Measurements from ENCODE around the gene PRDM16. TPM values are rescaled to one million over a fixed set of nuclear protein-coding genes. Genes with fewer than 3 reads are reported as not detected.

Gene PRDM16
- total and polyA plus RNA-seq, 2 of the 13 experiments (the other 11 are each of a cell fraction or from before 2014, with no cell fraction given) = 0.15 to 0.81 TPM

- no peak for TF ChIP-seq ZNF576 (CRISPR knock-in tag; IDR thresholded peaks at IDR 0.05)
- peak; percentile 34; the same call in 1 of the 2 replicates for TF ChIP-seq ZBED4 (CRISPR knock-in tag; IDR thresholded peaks at IDR 0.05; ENCODE audit: borderline replicate concordance)
- no peak for TF ChIP-seq RERE (CRISPR knock-in tag; IDR thresholded peaks at IDR 0.05; ENCODE audit: low read depth)
- no peak for TF ChIP-seq ADNP (CRISPR knock-in tag; IDR thresholded peaks at IDR 0.05)
- no peak for TF ChIP-seq ZIK1 (CRISPR knock-in tag; IDR thresholded peaks at IDR 0.05; ENCODE audit: borderline replicate concordance, low read depth)
- peak; percentile 36 for TF ChIP-seq XRCC5 (optimal IDR thresholded peaks at IDR 0.05; ENCODE audit: low read length)
- peak; percentile 52 for TF ChIP-seq THRA (CRISPR knock-in tag; IDR thresholded peaks at IDR 0.05; ENCODE audit: borderline replicate concordance)
- TF ChIP-seq TBX2 (CRISPR knock-in tag; IDR thresholded peaks at IDR 0.05; ENCODE audit: borderline replicate concordance) = no peak
Measured at GRCh38 chr1:3453203-3453761, 384.3 kb downstream of the PRDM16 start (continued).
